DMS153 (cell line): ENCODE data around the gene SF3B4.

Experiments used
- DNase-seq: peaks from one replicate; lab custom pipeline; 2025; lab: John Stamatoyannopoulos, UW

SF3B4 gene

DNA sequence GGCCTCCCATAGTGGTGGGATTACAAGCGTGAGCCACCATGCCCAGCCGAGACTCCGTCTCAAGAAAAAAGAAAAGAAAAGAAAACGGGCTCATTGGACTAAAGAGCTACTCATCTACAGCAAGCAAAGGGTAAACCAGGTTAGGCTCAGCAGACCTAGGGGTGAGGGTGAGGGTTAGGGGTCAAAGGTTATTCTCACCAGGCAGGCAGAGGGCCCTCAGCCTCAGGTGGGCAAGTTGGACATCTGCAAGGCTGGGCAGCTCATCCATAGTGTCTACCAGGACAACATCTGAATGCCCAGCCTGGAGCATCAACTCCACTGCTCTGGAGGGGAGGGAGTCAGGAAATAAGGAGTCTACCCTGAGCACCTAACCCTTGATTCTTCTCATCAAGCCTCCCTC lies 5.6 kb upstream of the SF3B4 start:
- no peak for DNase-seq

DNA sequence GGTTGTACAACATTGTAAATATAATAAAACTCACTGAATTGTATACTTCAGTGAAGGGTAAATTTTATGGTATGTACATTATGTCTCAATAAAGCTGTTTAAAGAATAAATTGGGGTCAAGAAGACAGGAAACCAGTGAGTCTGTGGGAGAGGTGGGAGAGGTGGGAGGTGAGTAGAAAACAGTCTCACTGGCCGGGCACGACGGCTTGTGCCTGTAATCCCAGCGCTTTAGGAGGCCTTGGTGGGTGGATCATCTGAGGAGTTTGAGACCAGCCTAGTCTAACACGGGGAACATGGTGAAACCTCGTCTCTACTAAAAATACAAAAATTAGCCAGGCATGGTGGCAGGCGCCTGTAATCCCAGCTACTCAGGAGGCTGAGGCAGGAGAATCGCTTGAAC lies 4.9 kb upstream of the SF3B4 start:
- no peak for DNase-seq

DNA sequence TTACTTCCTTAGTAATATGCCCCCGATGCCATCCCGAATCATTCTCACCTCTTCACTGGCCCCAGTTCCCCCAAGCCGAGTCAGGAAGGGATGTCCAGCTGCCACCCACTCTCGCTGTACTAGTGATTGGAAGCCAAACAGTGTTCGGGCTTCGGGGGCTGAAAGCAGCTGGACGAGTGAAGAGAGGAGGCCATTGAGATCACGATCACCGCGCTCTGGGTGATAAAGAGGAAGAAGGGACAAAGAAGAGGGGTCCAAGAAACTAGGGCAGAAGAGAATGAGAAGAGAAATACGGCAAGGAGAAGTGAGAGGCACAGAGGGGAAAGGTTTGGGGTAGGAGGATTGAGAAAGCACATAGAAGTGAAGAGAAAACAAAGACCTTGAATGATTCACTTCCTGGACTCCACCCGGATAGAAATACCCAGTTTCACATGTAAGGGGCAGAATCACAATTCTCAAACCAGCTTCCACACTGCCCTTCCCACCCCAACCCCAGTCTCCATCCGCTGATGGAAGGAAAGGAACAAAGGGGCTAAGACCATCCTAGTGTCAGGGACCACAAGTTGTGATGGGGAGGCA lies 3.7 kb upstream of the SF3B4 start:
- no peak for DNase-seq

DNA sequence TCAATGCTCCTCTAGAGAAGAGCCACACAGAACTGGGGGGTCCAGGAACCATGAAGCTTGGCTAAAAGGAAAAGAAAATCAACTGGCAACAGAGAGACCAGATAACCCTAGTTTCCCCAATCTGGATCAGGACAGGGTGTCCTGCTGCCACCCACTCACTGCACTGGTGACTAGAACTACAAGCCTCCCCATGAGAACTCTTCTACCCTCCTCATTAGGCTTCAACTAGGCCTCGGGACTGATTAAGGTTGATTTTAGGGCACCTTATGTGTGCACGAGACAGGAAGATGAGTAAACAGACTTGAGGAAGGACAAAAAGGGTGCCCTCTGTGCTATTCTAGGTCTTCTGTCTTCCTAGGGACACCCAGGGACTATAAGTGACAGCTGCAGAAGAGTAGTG lies 2.3 kb upstream of the SF3B4 start:
- DNase-seq = no peak

DNA sequence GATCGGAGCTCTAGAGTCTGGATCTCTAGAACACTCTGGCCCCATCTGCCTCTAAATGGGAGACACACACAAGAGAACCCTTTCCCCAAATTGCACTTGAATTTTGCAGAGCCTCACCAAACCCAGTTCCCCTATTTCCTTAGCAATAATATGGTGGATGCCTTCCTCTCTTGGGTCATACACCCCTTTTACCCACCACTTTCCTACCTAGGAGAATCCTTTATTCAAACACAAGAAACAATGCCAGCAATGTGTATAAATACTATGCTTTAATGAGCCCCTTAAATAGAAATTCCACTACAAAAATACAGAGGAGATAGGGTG lies 760 bp upstream of the SF3B4 start:
- DNase-seq = no peak

DNA sequence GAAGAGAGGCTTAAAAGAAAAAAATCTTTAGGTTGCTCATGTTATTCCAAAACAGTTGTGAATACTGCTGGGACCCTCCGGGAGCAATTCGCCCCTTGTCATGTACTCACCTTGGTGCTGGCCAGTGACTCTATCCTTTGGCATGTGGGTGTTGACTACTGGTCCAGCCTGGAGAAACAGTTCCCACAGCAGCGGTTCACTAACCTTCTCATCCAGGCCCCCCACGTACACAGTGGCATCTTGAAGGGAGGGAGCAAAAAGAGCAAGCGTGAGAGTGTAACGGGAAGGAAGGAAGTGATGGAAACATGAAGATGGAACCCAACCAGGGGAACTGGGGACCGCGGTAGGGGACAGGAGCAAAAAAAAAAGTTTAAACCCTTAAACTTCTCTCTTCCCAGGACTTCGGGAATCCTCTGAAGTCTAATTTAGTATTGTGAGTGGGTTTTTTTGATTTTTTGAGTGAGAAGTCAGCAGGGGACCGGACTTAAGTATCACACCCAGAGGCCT lies 494 bp downstream of the SF3B4 start:
- DNase-seq = no peak

DNA sequence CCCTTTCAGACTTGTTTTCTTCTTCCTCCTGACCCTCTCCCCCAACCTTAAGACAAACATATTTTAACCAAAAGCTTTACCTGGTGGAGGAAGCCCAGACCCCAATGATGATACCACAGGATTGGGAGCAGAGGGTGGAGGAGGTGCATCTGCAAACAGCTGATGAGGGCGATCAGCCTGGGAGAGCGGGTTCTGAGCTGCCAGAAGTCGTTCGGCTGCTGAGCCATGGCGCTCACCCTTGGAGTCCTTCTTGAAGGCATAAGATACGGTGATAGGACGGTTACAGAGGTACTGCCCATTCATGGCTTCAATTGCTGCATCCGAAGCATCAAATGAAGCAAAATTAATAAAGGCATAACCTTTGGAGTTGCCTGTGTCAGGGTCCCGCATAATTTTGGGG lies 1.3 kb downstream of the SF3B4 start:
- no peak for DNase-seq

DNA sequence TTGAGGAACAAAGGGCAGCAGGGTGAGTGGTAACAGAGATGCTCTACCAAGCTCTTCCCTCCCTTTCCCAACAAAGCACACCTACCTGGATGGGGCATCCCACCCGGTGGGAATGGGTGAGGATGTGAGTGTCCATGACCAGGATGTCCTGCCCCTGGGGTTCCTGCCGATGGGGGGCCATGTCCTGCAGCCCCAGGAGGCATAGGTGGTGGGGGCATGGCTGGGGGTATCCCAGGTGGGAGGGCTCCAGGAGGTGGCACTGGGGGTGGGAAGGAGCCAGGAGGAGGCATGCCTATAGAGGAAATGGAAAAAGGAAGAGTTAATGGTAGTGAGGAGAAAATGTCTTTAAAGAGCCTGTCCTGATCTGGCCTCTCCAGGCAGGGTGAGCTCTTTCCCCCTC lies 1.9 kb downstream of the SF3B4 start:
- no peak for DNase-seq

DNA sequence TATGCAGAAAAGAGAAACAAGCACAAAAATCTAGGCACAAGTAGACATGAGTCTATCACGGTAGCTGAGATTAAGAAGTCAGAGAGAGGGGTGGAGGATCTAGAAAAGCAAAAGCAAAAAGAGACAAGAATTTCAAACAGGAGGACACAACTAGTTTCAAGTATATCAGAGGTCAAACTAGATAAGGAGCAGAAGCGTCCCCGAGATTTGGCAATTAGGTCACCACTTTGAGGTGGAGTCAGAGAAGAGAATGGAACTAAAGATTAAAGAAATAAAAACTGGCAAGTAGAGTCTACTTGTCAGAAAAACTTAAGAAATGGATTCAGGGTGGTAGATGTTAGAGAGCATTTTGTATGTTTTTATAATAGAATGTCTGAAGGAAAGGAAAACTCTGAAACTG lies 2.3 kb downstream of the SF3B4 start:
- no peak for DNase-seq

DNA sequence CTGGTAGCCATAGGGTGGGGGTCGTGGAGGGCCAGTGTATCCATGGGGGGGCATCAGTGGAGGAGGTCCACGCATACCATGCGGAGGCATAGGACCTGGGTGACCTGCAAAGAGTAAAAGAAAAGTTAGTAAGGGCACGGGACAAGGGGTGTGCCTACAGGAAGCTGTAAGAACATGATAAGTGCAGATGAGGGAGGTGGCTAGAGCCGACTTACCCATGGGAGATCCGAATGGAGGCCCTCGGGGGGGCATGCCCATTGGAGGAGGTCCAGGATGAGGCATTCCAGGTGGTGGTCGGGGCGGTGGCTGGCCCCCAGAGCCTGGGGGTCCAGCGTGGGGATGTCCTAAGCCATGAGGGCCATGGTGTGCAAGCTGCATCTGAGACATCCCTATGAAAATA lies 4.0 kb downstream of the SF3B4 start:
- no peak for DNase-seq

DNA sequence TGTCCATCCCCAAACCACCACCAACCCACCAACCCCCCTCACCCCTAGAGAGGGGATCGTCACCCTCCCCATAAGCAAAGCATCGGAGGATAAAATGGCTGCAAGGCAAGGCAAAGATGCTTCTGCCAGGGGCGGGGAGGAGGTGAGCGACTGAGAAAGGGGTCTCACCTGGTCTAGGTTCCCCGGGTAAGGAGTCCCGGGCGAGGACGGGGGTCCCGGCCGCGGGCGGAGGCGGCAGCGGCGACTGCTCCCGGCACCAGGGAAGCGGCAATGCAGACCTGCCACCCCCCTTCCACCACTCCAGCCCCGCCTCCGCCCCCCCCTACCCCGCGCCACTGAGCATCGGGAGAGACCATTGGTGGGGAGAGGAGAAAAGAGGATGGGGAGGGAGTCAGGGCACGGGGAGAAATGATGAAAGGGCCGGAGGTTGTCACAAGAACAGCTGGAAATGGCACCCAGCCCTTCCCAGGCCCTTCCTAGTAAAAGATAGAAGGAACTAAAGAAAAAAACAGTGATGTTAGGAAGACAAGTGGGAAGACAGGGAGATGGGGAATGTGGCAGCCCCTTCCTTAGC lies 9.9 kb downstream of the SF3B4 start, which contains the start of gene SV2A:
Gene SV2A, minus strand, starts transcription at position 274 of the 574 bp plus-strand sequence. CDS start 4,004 bp downstream, outside the sequence.
- peak; percentile 79 for DNase-seq

DNA sequence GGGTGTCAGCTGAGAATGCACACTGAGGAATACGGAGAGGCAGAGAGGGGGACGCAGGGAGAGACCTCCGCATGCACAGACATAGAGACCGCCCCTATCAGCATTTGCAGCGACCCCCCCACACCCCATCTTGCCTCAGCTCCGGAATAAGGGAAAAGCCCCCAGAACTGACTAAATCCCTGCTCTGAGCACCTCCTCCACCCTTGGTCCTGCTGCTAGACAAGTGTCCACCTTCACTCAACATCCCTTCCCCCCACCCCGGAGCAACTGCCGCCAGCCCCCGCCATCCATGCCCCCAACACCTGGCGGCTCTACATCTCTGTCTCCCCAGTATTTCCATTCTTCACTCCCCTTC lies 10.7 kb downstream of the SF3B4 start:
- DNase-seq = no peak

DNA sequence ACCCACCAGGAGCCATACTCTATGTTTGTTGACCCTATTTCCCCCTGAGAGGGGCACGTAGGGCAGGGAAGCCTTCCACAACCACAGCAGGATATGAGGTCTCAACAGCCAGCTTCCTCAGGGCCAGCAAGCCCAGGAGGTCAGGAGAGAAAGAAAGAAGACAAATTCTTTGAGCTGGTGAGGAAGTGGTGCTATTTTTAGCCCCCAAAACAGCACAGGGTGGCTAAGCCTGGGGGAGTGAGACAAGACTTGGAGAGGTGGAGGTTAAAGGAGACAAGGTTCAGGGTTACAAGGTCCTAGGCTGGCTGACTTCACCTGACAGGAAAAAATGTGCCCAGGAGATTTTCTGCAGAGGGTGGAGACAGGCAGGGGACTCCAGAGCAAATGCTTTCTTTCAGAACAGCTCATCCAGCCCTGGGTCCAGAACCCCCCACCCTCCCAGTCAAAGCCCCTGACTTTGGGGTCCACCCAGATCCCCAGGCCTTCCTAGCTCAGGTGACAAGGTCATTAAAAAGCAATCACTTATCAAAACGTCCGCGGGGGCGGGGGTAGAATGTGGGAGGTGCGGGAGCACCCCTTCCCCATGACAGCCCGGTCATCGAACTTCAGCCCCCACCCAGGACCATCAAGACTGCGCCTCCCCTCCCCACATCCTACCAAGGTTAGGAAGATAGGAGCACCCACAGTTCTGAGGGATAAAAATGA lies 11.3 kb downstream of the SF3B4 start:
- no peak for DNase-seq

DNA sequence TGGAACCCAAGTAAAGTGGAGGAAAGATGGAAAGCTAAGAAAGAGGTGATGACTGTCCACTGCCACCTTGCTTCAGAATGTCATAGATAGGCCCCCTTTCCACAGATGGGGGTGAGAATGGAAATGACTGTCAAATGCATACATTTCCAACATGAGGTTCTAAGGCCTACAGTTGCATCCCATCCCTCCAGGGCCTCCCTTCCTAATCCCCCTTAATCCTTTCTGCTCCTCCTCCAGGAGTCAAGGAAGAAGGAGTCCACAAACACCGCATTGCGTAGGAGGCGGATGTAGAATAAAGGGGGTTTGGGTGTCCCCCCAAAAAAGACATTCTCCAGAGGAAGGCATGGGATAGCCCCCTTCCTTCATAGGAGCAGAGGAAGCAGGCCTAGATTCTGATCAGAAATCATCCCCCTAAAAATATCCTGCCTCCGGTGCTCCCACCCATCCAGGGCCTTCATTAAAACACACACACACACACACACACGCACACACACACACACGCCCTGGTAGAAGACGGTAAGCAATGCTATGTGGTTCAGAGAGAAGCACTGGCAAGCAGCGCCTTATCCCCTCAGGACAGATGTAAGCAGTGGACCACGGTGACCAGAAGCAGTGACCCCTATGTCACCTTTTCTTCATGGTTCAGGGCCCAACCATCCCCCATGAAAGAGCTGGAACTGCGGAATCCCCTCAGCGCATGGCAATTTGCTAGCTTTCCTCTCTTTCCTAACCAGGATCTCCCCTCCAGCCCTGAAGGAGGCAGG lies 12.0 kb downstream of the SF3B4 start:
- no peak for DNase-seq

DNA sequence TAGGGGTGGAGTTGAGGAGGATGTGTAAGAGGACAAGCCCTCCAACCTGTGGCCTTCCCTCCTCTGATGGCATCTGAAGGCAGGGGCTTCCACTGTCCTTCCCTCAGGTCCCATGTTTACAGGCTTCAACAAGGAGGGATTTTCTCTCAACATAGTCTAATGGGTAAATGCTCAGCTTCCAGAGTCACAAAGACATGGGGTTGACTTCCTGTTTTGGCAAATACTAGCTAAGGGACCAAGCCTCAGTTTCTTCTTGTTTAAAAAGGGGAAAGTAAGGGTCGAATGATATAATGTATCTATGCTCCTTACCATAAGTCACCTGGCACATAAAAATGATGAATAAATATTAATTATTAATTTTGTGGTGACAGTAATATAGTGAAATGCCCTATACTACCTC lies 13.1 kb downstream of the SF3B4 start:
- no peak for DNase-seq

DNA sequence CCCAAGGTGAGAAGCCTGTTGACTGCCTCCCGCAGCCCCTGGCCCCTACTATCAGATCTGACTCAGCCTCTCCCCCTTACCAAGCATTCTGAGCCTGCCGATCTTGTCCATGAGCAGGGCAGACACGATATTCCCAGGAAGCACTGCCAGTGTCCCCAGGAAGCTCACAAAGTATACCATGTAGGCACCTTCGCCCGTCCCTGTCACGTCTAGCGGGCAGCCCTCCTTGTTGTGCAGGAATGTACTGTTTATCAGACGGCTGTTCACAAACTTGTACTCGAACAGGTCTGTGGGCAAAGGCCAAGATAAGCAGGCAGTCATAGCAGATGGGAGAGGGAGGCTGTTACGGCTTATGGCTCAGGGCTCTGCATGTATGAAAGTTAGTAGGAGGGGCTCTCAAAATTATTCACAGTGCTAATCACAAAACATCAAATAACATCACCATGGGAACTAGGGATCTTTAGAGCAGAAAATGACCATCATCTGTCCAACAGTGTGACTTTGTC lies 21.0 kb downstream of the SF3B4 start:
- no peak for DNase-seq

DNA sequence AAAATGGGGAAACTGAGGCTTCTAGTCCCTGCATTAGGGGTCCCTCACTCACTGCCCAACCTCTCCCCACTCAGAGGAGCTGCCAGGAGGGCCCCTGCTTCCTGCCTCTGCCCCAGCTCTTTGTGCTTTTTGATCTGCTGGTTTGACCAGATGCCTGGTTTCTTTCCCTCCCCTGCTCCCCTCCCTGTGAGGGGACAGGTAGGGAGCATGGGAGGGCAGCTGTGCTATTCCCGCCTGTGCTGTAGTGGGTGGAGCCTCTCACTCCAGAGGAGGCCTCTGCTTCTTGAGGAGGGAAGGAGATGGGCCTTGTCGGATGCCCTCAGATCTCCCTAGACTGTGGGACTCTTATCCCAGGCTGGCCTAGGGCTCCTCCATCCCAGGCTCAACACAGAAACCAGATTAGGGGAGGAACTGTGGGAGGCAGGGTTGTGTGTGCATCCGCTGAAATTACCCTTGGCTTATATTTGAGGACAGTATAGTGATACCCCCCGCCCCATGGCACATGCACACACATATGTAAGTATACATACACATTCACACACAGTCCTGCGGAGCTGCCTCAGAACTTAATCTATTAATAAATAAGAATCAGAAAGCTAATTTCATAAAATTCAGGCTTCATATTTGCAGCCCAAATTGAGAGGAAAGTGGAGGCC lies 23.6 kb downstream of the SF3B4 start:
- DNase-seq = no peak

DNA sequence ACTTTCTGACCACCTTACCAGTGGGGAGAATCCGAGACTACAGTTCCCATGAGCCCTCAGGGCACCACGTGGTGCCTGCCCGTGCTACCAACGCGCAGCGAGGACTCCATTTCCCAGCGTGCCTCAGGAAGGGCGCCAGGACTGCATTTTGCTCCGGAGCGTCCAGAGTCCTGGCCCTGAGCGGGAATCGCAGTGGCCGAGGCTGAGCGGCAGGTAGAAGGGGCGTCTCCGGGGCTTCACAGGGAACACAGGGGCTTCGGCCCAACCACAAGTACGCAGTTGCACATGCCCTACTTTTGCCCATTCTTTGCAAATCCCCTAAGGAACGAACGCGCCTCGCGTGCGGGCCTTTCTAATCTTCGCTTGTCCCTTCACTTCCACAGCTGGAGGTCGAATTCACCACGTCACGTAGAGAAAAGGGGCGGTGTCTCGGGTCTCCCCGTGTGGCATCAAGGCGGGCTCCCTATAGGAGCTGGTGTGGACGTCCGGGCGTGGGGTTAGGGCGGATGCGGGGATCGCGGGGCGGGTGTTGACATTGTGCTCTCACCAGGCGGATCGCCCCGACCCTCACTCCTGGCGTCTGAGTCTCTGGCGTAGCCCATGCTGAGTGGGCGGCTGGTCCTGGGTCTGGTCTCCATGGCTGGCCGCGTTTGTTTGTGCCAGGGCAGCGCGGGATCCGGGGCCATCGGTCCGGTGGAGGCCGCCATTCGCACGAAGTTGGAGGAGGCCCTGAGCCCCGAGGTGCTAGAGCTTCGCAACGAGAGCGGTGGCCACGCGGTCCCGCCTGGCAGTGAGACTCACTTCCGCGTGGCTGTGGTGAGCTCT lies 27.9 kb downstream of the SF3B4 start, which contains the start of gene BOLA1:
Gene BOLA1, plus strand, starts transcription at position 109 of the 825 bp plus-strand sequence. Its CDS starts 492 bp downstream, at position 601.
- peak; percentile 95 for DNase-seq

DNA sequence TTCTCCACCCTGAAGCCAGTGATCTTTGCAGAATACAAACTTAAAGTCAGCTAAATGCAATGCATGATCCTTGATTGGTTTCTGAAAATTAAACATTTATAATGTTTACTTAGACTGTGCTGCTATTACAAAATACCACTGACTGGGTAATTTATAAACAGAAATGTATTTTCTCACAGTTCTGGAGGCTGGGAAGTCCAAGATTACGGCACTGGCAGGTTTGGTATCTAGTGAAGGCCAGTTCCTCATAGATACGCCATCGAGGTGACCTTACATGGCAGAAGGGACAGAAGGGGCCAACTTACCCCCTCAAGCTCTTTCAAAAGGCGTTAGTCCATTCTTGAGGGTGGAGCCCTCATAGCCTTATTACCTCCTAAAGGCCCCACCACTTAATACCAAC lies 31.0 kb downstream of the SF3B4 start:
- no peak for DNase-seq

DNA sequence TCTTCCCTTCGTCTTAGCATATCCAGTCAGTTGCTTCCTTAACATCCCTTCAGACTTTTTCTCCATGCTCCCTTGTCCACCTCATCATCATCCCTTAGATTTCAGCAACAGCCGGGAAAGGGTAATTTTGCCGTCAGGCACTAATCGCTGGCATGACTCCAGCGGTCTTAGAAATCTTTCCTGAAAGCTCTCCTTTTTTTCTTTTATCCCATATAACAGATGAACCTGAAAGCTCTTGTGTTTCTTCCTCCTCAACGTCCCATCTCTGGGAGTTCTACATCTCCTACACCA lies 38.7 kb downstream of the SF3B4 start:
- DNase-seq = no peak

DNA sequence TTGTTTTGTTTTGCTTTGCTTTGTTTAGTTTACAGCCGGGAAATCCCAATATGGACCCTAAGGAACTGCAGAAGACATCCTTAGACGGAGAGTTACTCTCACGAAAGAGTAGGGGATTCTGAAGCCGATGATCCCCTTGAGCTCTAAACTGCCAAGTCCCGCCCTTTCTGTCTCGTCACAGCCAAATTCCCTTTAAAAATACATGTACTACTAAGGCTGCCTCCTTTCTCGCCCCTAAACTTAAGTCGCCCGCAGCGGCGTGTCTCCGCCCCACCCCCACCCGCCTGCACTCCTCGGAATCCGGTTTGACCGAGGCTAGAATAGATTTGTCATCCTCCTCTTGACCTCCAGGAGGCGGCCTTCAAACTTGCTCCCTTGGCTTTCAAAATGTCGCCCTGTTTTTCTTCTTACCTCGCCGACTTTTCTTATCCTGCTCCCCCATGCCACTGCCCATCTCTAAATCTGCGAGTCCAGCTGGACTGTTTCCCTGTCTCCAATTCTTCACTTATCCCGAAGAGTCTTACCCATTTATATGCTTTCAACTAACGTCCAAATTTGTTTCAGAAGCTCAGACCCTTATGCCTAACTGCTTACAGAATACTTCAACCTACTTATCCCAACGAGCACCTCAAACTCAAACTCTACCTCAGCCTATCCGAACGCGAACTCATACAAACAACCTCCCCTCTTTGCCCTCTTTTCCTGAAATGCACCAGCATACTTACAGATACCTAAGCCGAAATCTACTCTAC lies 39.2 kb downstream of the SF3B4 start:
- peak; percentile 84 for DNase-seq
